H1 (cell line): ENCODE data around the gene GOLGB1. TPM values are rescaled to one million over a fixed set of nuclear protein-coding genes. Genes with fewer than 3 reads are reported as not detected.

Source experiments
- CTCF ChIA-PET: fragments of 300-600 bp; sonication (Branson Sonifier 250); formaldehyde crosslinking; loops from one replicate; lab custom pipeline; 2021; ENCODE audit not compliant: partially characterized antibody; lab: Charles Lee
- POLR2A ChIA-PET: fragments of 300-600 bp; sonication (Branson Sonifier 250); formaldehyde crosslinking; loops from one replicate; lab custom pipeline; 2021; ENCODE audit warnings: inconsistent platforms; ENCODE audit not compliant: partially characterized antibody; lab: Charles Lee
- DNase-seq, 2 experiments: peaks; one replicate each; pipeline versions ENCODE4 v3.0.0 to v3.0.0-alpha.2; 2010 to 2022; ENCODE audit warnings: low spot score in 2 of 2, low read depth in 1 of 2, mixed read lengths in 1 of 2
- FAIRE-seq: peaks from 2 replicates; lab custom pipeline; 2011; peaks lifted over from hg19 to GRCh38; lab: Jason Lieb, UNC
- H2AFZ ChIP-seq: 2 replicates; pipeline ENCODE4 v1.8.1; 2012; ENCODE audit warnings: low read length, inconsistent platforms
- H2AK5ac ChIP-seq: 2 replicates; pipeline ENCODE4 v1.6.1; 2013; ENCODE audit warnings: low read depth, low read length
- H2BK120ac ChIP-seq: replicated peaks from 2 replicates; pipeline ENCODE3; 2013; ENCODE audit warnings: low read depth, low read length, inconsistent platforms
- H2BK12ac ChIP-seq: 2 replicates; pipeline ENCODE4 v1.6.1; 2013; ENCODE audit warnings: low read depth, low read length
- H2BK15ac ChIP-seq: 2 replicates; pipeline ENCODE4 v1.6.1; 2013; ENCODE audit warnings: low read length
- H2BK20ac ChIP-seq: 2 replicates; pipeline ENCODE4 v1.6.1; 2013; ENCODE audit warnings: low read length
- H2BK5ac ChIP-seq: 2 replicates; pipeline ENCODE4 v1.6.1; 2013; ENCODE audit warnings: low read depth, low read length
- H3K14ac ChIP-seq: 2 replicates; pipeline ENCODE4 v1.6.1; 2013; ENCODE audit warnings: inconsistent platforms; ENCODE audit not compliant: insufficient read length
- H3K18ac ChIP-seq: 2 replicates; pipeline ENCODE4 v1.6.1; 2013; ENCODE audit warnings: low read length; ENCODE audit errors: extremely low read depth
- H3K23ac ChIP-seq: 2 replicates; pipeline ENCODE4 v1.6.1; 2013; ENCODE audit warnings: inconsistent platforms; ENCODE audit not compliant: insufficient read length
- H3K23me2 ChIP-seq: 2 replicates; pipeline ENCODE4 v1.6.1; 2013; ENCODE audit warnings: low read depth, low read length
- H3K27ac ChIP-seq: 2 replicates; pipeline ENCODE4 v1.6.1; 2011; ENCODE audit warnings: low read depth, low read length, inconsistent platforms
- H3K27me3 ChIP-seq, 4 experiments: replicated peaks in 1 of 4; 1 replicate in 1 of 4; 2 replicates in 3 of 4; pipeline versions ENCODE4 v1.6.1 to v1.8.1; 2011 to 2013; ENCODE audit warnings: low read length in 3 of 4, mild to moderate bottlenecking in 3 of 4, inconsistent platforms in 2 of 4, mixed read lengths in 2 of 4, moderate library complexity in 1 of 4; ENCODE audit not compliant: control insufficient read depth in 3 of 4, insufficient read depth in 3 of 4; ENCODE audit errors: extremely low read depth in 1 of 4
- H3K36me3 ChIP-seq, 4 experiments: 2 replicates each; pipeline versions ENCODE4 v1.6.1 to v1.8.1; 2011 to 2013; ENCODE audit warnings: mild to moderate bottlenecking in 4 of 4, low read length in 3 of 4, moderate library complexity in 2 of 4, control low read depth in 1 of 4, inconsistent platforms in 1 of 4; ENCODE audit not compliant: insufficient read depth in 4 of 4, control insufficient read depth in 2 of 4
- H3K4ac ChIP-seq: replicated peaks from 2 replicates; pipeline ENCODE3; 2013; ENCODE audit warnings: low read length, low read depth, mixed read lengths, inconsistent platforms; ENCODE audit not compliant: insufficient read length
- H3K4me1 ChIP-seq, 4 experiments: replicated peaks in 1 of 4; 1 replicate in 1 of 4; 2 replicates in 3 of 4; pipeline versions ENCODE4 v1.6.1 to v1.8.1; 2011 to 2013; ENCODE audit warnings: low read length in 3 of 4, inconsistent platforms in 2 of 4, mixed read lengths in 1 of 4; ENCODE audit not compliant: insufficient read depth in 4 of 4, control insufficient read depth in 3 of 4
- H3K4me2 ChIP-seq, 2 experiments: 2 replicates each; pipeline versions ENCODE4 v1.6.1 to v1.8.1; 2011 to 2013; ENCODE audit warnings: low read depth in 2 of 2, low read length in 2 of 2, control low read depth in 1 of 2, inconsistent platforms in 1 of 2, mild to moderate bottlenecking in 1 of 2; ENCODE audit not compliant: insufficient read depth in 1 of 2
- H3K4me3 ChIP-seq, 4 experiments: fragments of 200-600, 300-600 bp in 1 of 4; sonication (generic), shearing (Covaris generic), sonication (Bioruptor Twin) in 1 of 4; 2 replicates each; pipeline versions ENCODE4 v1.5.1 to v1.8.1; 2011 to 2016; ENCODE audit warnings: low read length in 4 of 4, low read depth in 3 of 4, control low read depth in 2 of 4, inconsistent platforms in 2 of 4, mild to moderate bottlenecking in 2 of 4, mixed read lengths in 1 of 4, moderate library complexity in 1 of 4; ENCODE audit not compliant: insufficient read depth in 2 of 4; ENCODE audit errors: extremely low read depth in 1 of 4
- H3K56ac ChIP-seq: replicated peaks from 2 replicates; pipeline ENCODE3; 2013; ENCODE audit warnings: low read depth, mild to moderate bottlenecking, mixed read lengths, low read length, inconsistent platforms; ENCODE audit not compliant: insufficient read length
- H3K79me1 ChIP-seq: 2 replicates; pipeline ENCODE4 v1.6.1; 2013; ENCODE audit warnings: low read depth, low read length, control low read depth
- H3K79me2 ChIP-seq, 2 experiments: 2 replicates each; pipeline versions ENCODE4 v1.6.1 to v1.8.1; 2012 to 2013; ENCODE audit warnings: low read length in 2 of 2, mild to moderate bottlenecking in 2 of 2, inconsistent platforms in 1 of 2; ENCODE audit not compliant: insufficient read depth in 2 of 2, control insufficient read depth in 1 of 2
- H3K9ac ChIP-seq, 4 experiments: replicated peaks in 1 of 4; 1 replicate in 1 of 4; 2 replicates in 3 of 4; pipeline versions ENCODE4 v1.6.1 to v1.8.1; 2011 to 2013; ENCODE audit warnings: low read depth in 3 of 4, low read length in 3 of 4, control low read depth in 2 of 4, mild to moderate bottlenecking in 2 of 4, moderate library complexity in 2 of 4, inconsistent platforms in 1 of 4; ENCODE audit errors: extremely low read depth in 1 of 4
- H3K9me3 ChIP-seq, 2 experiments: 2 replicates each; pipeline versions ENCODE4 v1.6.1 to v1.8.1; 2012 to 2013; ENCODE audit warnings: mild to moderate bottlenecking in 2 of 2, moderate library complexity in 2 of 2, control low read depth in 1 of 2, inconsistent platforms in 1 of 2, low read depth in 1 of 2, low read length in 1 of 2, mixed read lengths in 1 of 2; ENCODE audit not compliant: insufficient read depth in 2 of 2
- H4K20me1 ChIP-seq, 2 experiments: replicated peaks in 1 of 2; 2 replicates each; pipeline versions ENCODE3 to v1.8.1; 2011 to 2013; ENCODE audit warnings: inconsistent platforms in 2 of 2, low read length in 2 of 2, mild to moderate bottlenecking in 1 of 2; ENCODE audit not compliant: insufficient read depth in 2 of 2, control insufficient read depth in 1 of 2
- H4K5ac ChIP-seq: 2 replicates; pipeline ENCODE4 v1.6.1; 2013; ENCODE audit warnings: low read length, low read depth, mixed read lengths, inconsistent platforms; ENCODE audit not compliant: insufficient read length
- H4K8ac ChIP-seq: 2 replicates; pipeline ENCODE4 v1.8.0; 2013; ENCODE audit warnings: mild to moderate bottlenecking, moderate library complexity, low read length, inconsistent platforms; ENCODE audit not compliant: insufficient read depth; ENCODE audit errors: extremely low read depth
- H4K91ac ChIP-seq: replicated peaks from 2 replicates; pipeline ENCODE3; 2013; ENCODE audit warnings: low read length, mixed read lengths, inconsistent platforms; ENCODE audit not compliant: insufficient read length
- ATF3 ChIP-seq: IDR thresholded peaks from 2 replicates; pipeline ENCODE4 v1.6.1; 2011; ENCODE audit warnings: low read depth, mild to moderate bottlenecking, low read length; ENCODE audit not compliant: insufficient read depth
- BCL11A ChIP-seq, 2 experiments: IDR thresholded peaks; one replicate each; pipeline ENCODE4 v1.6.1; 2011; ENCODE audit warnings: low read depth in 2 of 2, low read length in 2 of 2, mild to moderate bottlenecking in 2 of 2
- BRCA1 ChIP-seq: IDR thresholded peaks from 2 replicates; pipeline ENCODE4 v1.6.1; 2012; ENCODE audit warnings: low read depth, low read length, improper control_type of control experiment
- CREB1 ChIP-seq: IDR thresholded peaks from 2 replicates; pipeline ENCODE4 v1.6.1; 2012; ENCODE audit warnings: inconsistent platforms
- EP300 ChIP-seq, 2 experiments: IDR thresholded peaks; 1 replicate in 1 of 2; 2 replicates in 1 of 2; pipeline ENCODE4 v1.6.1; 2011 to 2012; ENCODE audit warnings: low read depth in 2 of 2, low read length in 2 of 2, mild to moderate bottlenecking in 2 of 2, borderline replicate concordance in 1 of 2, inconsistent platforms in 1 of 2, moderate library complexity in 1 of 2
- EZH2 ChIP-seq: fragments of 200-600 bp; sonication (generic); IDR thresholded peaks from 2 replicates; pipeline ENCODE4 v1.7.1; 2012; ENCODE audit warnings: low read depth, mild to moderate bottlenecking, moderate library complexity, low read length, inconsistent platforms; ENCODE audit not compliant: severe bottlenecking
- KDM1A ChIP-seq: fragments of 200-600, 300-600 bp; sonication (generic); IDR thresholded peaks from 2 replicates; pipeline ENCODE4 v1.7.1; 2016; ENCODE audit warnings: mild to moderate bottlenecking, low read length, borderline replicate concordance
- KDM5A ChIP-seq: fragments of 200-600 bp; IDR thresholded peaks from 2 replicates; pipeline ENCODE4 v1.7.1; 2012; ENCODE audit warnings: mild to moderate bottlenecking, low read length, inconsistent platforms, mixed read lengths
- RBBP5 ChIP-seq: IDR thresholded peaks from 2 replicates; pipeline ENCODE4 v1.7.1; 2012; ENCODE audit warnings: low read depth, mild to moderate bottlenecking, inconsistent platforms, low read length, moderate library complexity, borderline replicate concordance
- RXRA ChIP-seq: IDR thresholded peaks from 2 replicates; pipeline ENCODE4 v1.6.1; 2011; ENCODE audit warnings: low read depth, mild to moderate bottlenecking, low read length, moderate library complexity; ENCODE audit not compliant: insufficient read depth
- SP2 ChIP-seq: IDR thresholded peaks from 2 replicates; pipeline ENCODE4 v1.6.1; 2012; ENCODE audit warnings: mild to moderate bottlenecking, low read length, inconsistent platforms
- SP4 ChIP-seq: IDR thresholded peaks from 2 replicates; pipeline ENCODE4 v1.6.1; 2012; ENCODE audit warnings: low read length, inconsistent platforms
- TAF1 ChIP-seq: IDR thresholded peaks from 2 replicates; pipeline ENCODE4 v1.6.1; 2011; ENCODE audit warnings: mild to moderate bottlenecking, low read depth, low read length
- TBP ChIP-seq: IDR thresholded peaks from 2 replicates; pipeline ENCODE4 v1.6.1; 2011; ENCODE audit warnings: low read depth, low read length, improper control_type of control experiment
- WGBS, 2 experiments: shearing (Covaris generic) in 1 of 2; methylation state at CpG; one replicate each; pipeline versions ENCODE4 v1.1.6 to v1.1.7; 2013 to 2015; ENCODE audit warnings: low lambda C conversion rate in 2 of 2, mixed read lengths in 2 of 2, inconsistent platforms in 1 of 2, low coverage in 1 of 2, missing lambda C conversion rate in 1 of 2; ENCODE audit not compliant: insufficient replicate concordance in 2 of 2, insufficient coverage in 1 of 2, insufficient read length in 1 of 2; ENCODE audit errors: extremely low coverage in 1 of 2, missing lambda C conversion rate in 1 of 2; 5-methylcytosine and 5-hydroxymethylcytosine counted together
- polyA plus RNA-seq, 7 experiments: library from polyadenylated mRNA; depleted of rRNA in 3 of 7; stranded (reverse) in 5 of 7; unstranded in 2 of 7; fragments of >200 nt in 5 of 7; fragments of 200-250 nt in 2 of 7; gene quantifications; 1 replicate in 5 of 7; 2 replicates in 1 of 7; 4 replicates in 1 of 7; pipeline versions ENCODE4 v1.2.1 to v1.2.3, GENCODE V29; 2011 to 2013; ENCODE audit warnings: missing spikeins in 2 of 7, mixed read lengths in 2 of 7
- total RNA-seq: library from RNA; stranded (reverse); fragmentation: NEBNext Ultra II Directional; extraction: Animal tissue kit (Norgen Biotek cat#: 25700); gene quantifications from 2 replicates; pipeline ENCODE4 v1.2.1, GENCODE V29; 2021

The GOLGB1 gene
- total and polyA plus RNA-seq, 2 of the 8 experiments (the other 6 are each of a cell fraction or from before 2014, with no cell fraction given), result 5.9 to 28.5 TPM

DNA sequence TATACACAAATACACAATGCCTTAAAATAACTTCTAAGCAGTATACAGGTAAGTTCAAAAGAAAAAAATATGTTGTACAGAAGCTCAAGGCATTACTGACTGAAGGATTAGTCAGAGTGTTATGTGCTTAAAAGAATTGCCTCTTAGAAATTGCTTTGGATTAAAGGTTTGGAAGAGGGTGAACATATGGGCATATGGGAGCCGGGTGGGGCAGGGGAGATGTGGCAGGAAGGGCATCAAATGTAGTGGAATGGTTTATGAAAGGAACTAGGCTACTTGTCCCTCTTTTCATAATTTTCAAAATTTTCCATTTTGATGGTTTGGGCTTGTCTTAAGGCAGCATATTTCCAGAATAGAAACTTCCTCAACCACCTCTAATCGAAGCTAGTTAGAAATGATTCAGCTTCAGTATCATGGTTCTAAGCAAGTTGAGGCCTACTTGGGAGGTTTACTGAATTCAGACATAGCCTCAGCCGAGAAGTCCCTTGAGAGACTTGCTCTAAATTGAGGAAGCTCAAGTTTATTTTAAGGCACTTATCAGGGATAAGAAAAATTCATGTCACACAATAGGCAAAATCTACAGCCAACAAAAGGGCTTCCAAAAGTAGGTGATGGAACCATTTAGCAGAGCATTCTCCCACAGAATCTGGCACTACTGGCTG, 10.1 kb upstream of the GOLGB1 start:
- ChIA-PET POLR2A (no interaction called here), CTCF (interaction anchor here (1.3 kb wide), 1 partner anchor 13 kb away, joined by 4 read pairs; no protein-coding TSS in a partner anchor)
- no peak overlapping the region for H3K4ac ChIP-seq
- H3K4me1 ChIP-seq, result no peaks in the 10 kb centered on the region
- no peaks in the 10 kb centered on the region for H3K79me1 ChIP-seq
- DNase-seq (no peak), FAIRE-seq (no peak)
- H3K9ac ChIP-seq, result no peak overlapping the region
- no peak overlapping the region for H2BK20ac ChIP-seq
- no peak overlapping the region for H3K4me3 ChIP-seq
- H3K27ac ChIP-seq, result no peak overlapping the region
- H3K9me3 ChIP-seq, result no peaks in the 10 kb centered on the region
- H2BK12ac ChIP-seq, result no peak overlapping the region
- no peak overlapping the region for H3K23ac ChIP-seq
- no peaks in the 10 kb centered on the region for H4K20me1 ChIP-seq
- WGBS, 2 experiments, result 76% methylated on average over 3 of the region's 3 CpGs; no CpG with 5 or more reads in 1 of the 2 experiments
- H3K27me3 ChIP-seq, result no peaks in the 10 kb centered on the region
- H2AFZ ChIP-seq, result no peak overlapping the region
- H4K5ac ChIP-seq, result no peak overlapping the region
- H2BK15ac ChIP-seq, result no peak overlapping the region
- H3K36me3 ChIP-seq, result no peaks in the 10 kb centered on the region
- no peaks in the 10 kb centered on the region for H3K23me2 ChIP-seq
- H2BK120ac ChIP-seq, result no peak overlapping the region
- H2AK5ac ChIP-seq, result no peak overlapping the region
- no peak overlapping the region for H4K91ac ChIP-seq
- H2BK5ac ChIP-seq, result no peak overlapping the region
- no peak overlapping the region for H3K18ac ChIP-seq
- no peaks in the 10 kb centered on the region for H3K79me2 ChIP-seq
- no peak overlapping the region for H3K4me2 ChIP-seq
- no peak overlapping the region for H4K8ac ChIP-seq
- H3K14ac ChIP-seq, result no peak overlapping the region
- H3K56ac ChIP-seq, result no peak overlapping the region
- TF ChIP-seq RBBP5 (no peak), KDM5A (no peak), TBP (no peak), EZH2 (no peak), SP4 (no peak), KDM1A (no peak), TAF1 (no peak), BCL11A (IDR thresholded peaks at IDR 0.05; ENCODE audit: low read depth in 2 of 2, low read length in 2 of 2) (no peak), RXRA (no peak), ATF3 (no peak), SP2 (no peak), BRCA1 (no peak), EP300 (IDR thresholded peaks at IDR 0.05; ENCODE audit: borderline replicate concordance in 1 of 2, low read depth in 2 of 2, low read length in 2 of 2) (no peak), CREB1 (no peak)
